Gastroesophageal sphincter (tissue), 4 donors: ENCODE results near the gene SGPP2. TPM values are rescaled to one million over a fixed set of nuclear protein-coding genes. Genes with fewer than 3 reads are reported as not detected.

Experiments used
- ATAC-seq: fragments of 150-250 bp; one replicate; pipeline ENCODE4 v1.9.1; 2016; ENCODE audit warnings: mild to moderate bottlenecking, moderate library complexity
- H3K27ac ChIP-seq, 4 donors: fragments of 200-600 bp; sonication (generic) in 3 of 4; 1 replicate in 3 of 4; 2 replicates in 1 of 4; pipeline ENCODE4 v1.5.1; 2016 to 2019
- H3K27me3 ChIP-seq: fragments of 200-600 bp; sonication (generic); one replicate; pipeline ENCODE4 v1.5.1; 2019
- H3K36me3 ChIP-seq, 2 donors: fragments of 200-600 bp; sonication (generic); one replicate each; pipeline ENCODE4 v1.5.1; 2019; ENCODE audit warnings: control low read depth in 1 of 2
- H3K4me1 ChIP-seq, 3 donors: fragments of 200-600 bp; sonication (generic); 1 replicate in 2 of 3; 2 replicates in 1 of 3; pipeline ENCODE4 v1.5.1; 2016 to 2019; ENCODE audit warnings: control low read depth in 2 of 3
- H3K4me3 ChIP-seq, 2 donors: fragments of 200-600 bp; sonication (generic); one replicate each; pipeline ENCODE4 v1.5.1; 2019; ENCODE audit warnings: mild to moderate bottlenecking in 1 of 2, moderate library complexity in 1 of 2
- H3K9me3 ChIP-seq, 3 donors: fragments of 200-600 bp; sonication (generic); one replicate each; pipeline ENCODE4 v1.5.1; 2017 to 2019; ENCODE audit warnings: control low read depth in 2 of 3
- CTCF ChIP-seq, 4 experiments: fragments of 200-600 bp in 2 of 4; fragments of 450-650 bp in 2 of 4; sonication (generic) in 1 of 4; IDR thresholded peaks; one replicate each; pipeline ENCODE4 v1.5.1; 2017 to 2019; ENCODE audit warnings: antibody characterized with exemption in 4 of 4, mild to moderate bottlenecking in 2 of 4, moderate library complexity in 2 of 4
- EP300 ChIP-seq: sonication (generic); formaldehyde crosslinking; IDR thresholded peaks from one replicate; pipeline ENCODE4 v1.6.1; 2017; ENCODE audit warnings: antibody characterized with exemption, mild to moderate bottlenecking
- POLR2A ChIP-seq, 2 donors: fragments of 450-650 bp; IDR thresholded peaks; one replicate each; pipeline ENCODE4 v1.6.1; 2017; ENCODE audit warnings: antibody characterized with exemption in 2 of 2, mild to moderate bottlenecking in 2 of 2, moderate library complexity in 1 of 2
- POLR2AphosphoS5 ChIP-seq: sonication (generic); formaldehyde crosslinking; IDR thresholded peaks from one replicate; pipeline ENCODE4 v1.6.1; 2017; ENCODE audit warnings: antibody characterized with exemption
- WGBS, 2 donors: methylation state at CpG; one replicate each; pipeline ENCODE4 v1.1.5; 2018; ENCODE audit warnings: low coverage in 1 of 2; 5-methylcytosine and 5-hydroxymethylcytosine counted together
- total RNA-seq, 4 donors: library from RNA; depleted of rRNA; stranded (reverse); fragments of >200 nt; gene quantifications; one replicate each; pipeline ENCODE4 v1.1.0, GENCODE V29; 2016

Gene SGPP2
- total RNA-seq, 4 donors from 2014 or later = 0.89 to 1.8 (median 1.2) TPM; not detected in 1

- Histone ChIP-seq H3K4me3 (no peak overlapping the region), H3K27ac (no peak overlapping the region), H3K9me3 (no peaks in the 10 kb centered on the region), H3K36me3 (no peaks in the 10 kb centered on the region), H3K4me1 (no peaks in the 10 kb centered on the region), H3K27me3 (no peaks in the 10 kb centered on the region)
- TF ChIP-seq POLR2AphosphoS5 (no peak), POLR2A (IDR thresholded peaks at IDR 0.05) (no peak), EP300 (no peak), CTCF (IDR thresholded peaks at IDR 0.05) (no peak)
- no peak for ATAC-seq
- WGBS, 2 donors = 90 to 93% methylated on average over 5 of the region's 5 CpGs
Measured at GRCh38 chr2:222480497-222480896, 56.2 kb downstream of the SGPP2 start.

- Histone ChIP-seq H3K4me1 (no peaks in the 10 kb centered on the region), H3K27ac (no peak overlapping the region), H3K9me3 (no peaks in the 10 kb centered on the region), H3K4me3 (no peak overlapping the region), H3K27me3 (no peaks in the 10 kb centered on the region), H3K36me3 (no peaks in the 10 kb centered on the region)
- ATAC-seq = no peak
- TF ChIP-seq CTCF (IDR thresholded peaks at IDR 0.05) = no peak
- TF ChIP-seq POLR2AphosphoS5 = no peak
- TF ChIP-seq EP300 = no peak
- TF ChIP-seq POLR2A (IDR thresholded peaks at IDR 0.05) = no peak
Measured at GRCh38 chr2:222481941-222482340, 57.6 kb downstream of the SGPP2 start.

GRCh38 chr2:222483513-222484039 lies 59.2 kb downstream of the SGPP2 start:
- Histone ChIP-seq H3K27ac (no peak overlapping the region), H3K27me3 (no peaks in the 10 kb centered on the region), H3K4me3 (no peak overlapping the region), H3K9me3 (no peaks in the 10 kb centered on the region), H3K4me1 (no peaks in the 10 kb centered on the region), H3K36me3 (no peaks in the 10 kb centered on the region)
- whole genome bisulfite sequencing, 2 donors = 4 to 43% methylated on average over 3 of the region's 3 CpGs
- ATAC-seq = no peak
- TF ChIP-seq CTCF (IDR thresholded peaks at IDR 0.05) = no peak
- no peak for TF ChIP-seq POLR2AphosphoS5
- no peak for TF ChIP-seq EP300
- no peak for TF ChIP-seq POLR2A (IDR thresholded peaks at IDR 0.05)

- no peak overlapping the region for H3K27ac ChIP-seq
- WGBS, 2 donors = 33 to 70% methylated on average over 1 to 8 of the region's 12 CpGs
- ATAC-seq = no peak
- H3K4me3 ChIP-seq = no peak overlapping the region
- no peaks in the 10 kb centered on the region for H3K4me1 ChIP-seq
- no peaks in the 10 kb centered on the region for H3K36me3 ChIP-seq
- H3K9me3 ChIP-seq = no peaks in the 10 kb centered on the region
- no peak for TF ChIP-seq CTCF (IDR thresholded peaks at IDR 0.05)
- TF ChIP-seq POLR2AphosphoS5 = no peak
- no peaks in the 10 kb centered on the region for H3K27me3 ChIP-seq
Measured at GRCh38 chr2:222485367-222486211, 61.2 kb downstream of the SGPP2 start.

GRCh38 chr2:222490131-222490530 lies 65.8 kb downstream of the SGPP2 start:
- ATAC-seq = no peak
- TF ChIP-seq EP300 (no peak), POLR2A (IDR thresholded peaks at IDR 0.05) (no peak), POLR2AphosphoS5 (no peak), CTCF (IDR thresholded peaks at IDR 0.05) (no peak)
- Histone ChIP-seq H3K36me3 (no peaks in the 10 kb centered on the region), H3K27ac (no peak overlapping the region), H3K4me1 (no peaks in the 10 kb centered on the region), H3K4me3 (no peak overlapping the region), H3K27me3 (no peaks in the 10 kb centered on the region), H3K9me3 (no peaks in the 10 kb centered on the region)
